Measurements from ENCODE around the gene ABHD17B. TPM values are rescaled to one million over a fixed set of nuclear protein-coding genes. Genes with fewer than 3 reads are reported as not detected.

Gene ABHD17B
- polyA plus RNA-seq, 1 donor from 2014 or later = 31.0 TPM

GRCh38 chr9:71925834-71926233, 14.8 kb upstream of the ABHD17B start:
- peaks cover 16% of the 10 kb centered on the region for H3K36me3 Mint-ChIP-seq
- H3K4me3 Mint-ChIP-seq = no peak overlapping the region
- H3K9me3 Mint-ChIP-seq = no peaks in the 10 kb centered on the region
- peaks cover under 1 to 11% (median 8%) of the 10 kb centered on the region in 3 donors for H3K4me1 Mint-ChIP-seq
- H3K27ac Mint-ChIP-seq = no peak overlapping the region
- H3K27me3 Mint-ChIP-seq = no peaks in the 10 kb centered on the region

- Mint-ChIP-seq H3K4me3 (no peak overlapping the region), H3K4me1 (peaks cover 3 to 11% (median 6%) of the 10 kb centered on the region in 3 donors), H3K36me3 (peaks cover 16% of the 10 kb centered on the region), H3K27ac (no peak overlapping the region), H3K27me3 (no peaks in the 10 kb centered on the region), H3K9me3 (no peaks in the 10 kb centered on the region)
These were observed 13.6 kb upstream of the ABHD17B start for GRCh38 chr9:71924576-71924975.

GRCh38 chr9:71921190-71921814, 10.3 kb upstream of the ABHD17B start:
- Mint-ChIP-seq H3K4me3 (no peak overlapping the region), H3K4me1 (peaks cover 10 to 16% (median 15%) of the 10 kb centered on the region in 3 donors), H3K27me3 (no peaks in the 10 kb centered on the region), H3K27ac (no peak overlapping the region), H3K36me3 (peaks cover 15% of the 10 kb centered on the region), H3K9me3 (no peaks in the 10 kb centered on the region)

- Mint-ChIP-seq H3K36me3 (peaks cover 15% of the 10 kb centered on the region), H3K27me3 (no peaks in the 10 kb centered on the region), H3K9me3 (no peaks in the 10 kb centered on the region), H3K4me1 (peaks cover 10 to 19% (median 16%) of the 10 kb centered on the region in 3 donors), H3K27ac (no peak overlapping the region), H3K4me3 (no peak overlapping the region)
These were observed 9.6 kb upstream of the ABHD17B start for GRCh38 chr9:71920456-71921189.

- H3K4me1 Mint-ChIP-seq = peaks cover 15 to 33% (median 26%) of the 10 kb centered on the region in 3 donors
- no peaks in the 10 kb centered on the region for H3K9me3 Mint-ChIP-seq
- no peaks in the 10 kb centered on the region for H3K27me3 Mint-ChIP-seq
- H3K4me3 Mint-ChIP-seq = no peak overlapping the region
- H3K27ac Mint-ChIP-seq = no peak overlapping the region
- peaks cover 11% of the 10 kb centered on the region for H3K36me3 Mint-ChIP-seq
These were observed 7.4 kb upstream of the ABHD17B start for GRCh38 chr9:71918419-71918818.

- H3K27me3 Mint-ChIP-seq = no peaks in the 10 kb centered on the region
- H3K9me3 Mint-ChIP-seq = no peaks in the 10 kb centered on the region
- H3K4me1 Mint-ChIP-seq = peaks cover 20 to 38% (median 30%) of the 10 kb centered on the region in 3 donors
- H3K36me3 Mint-ChIP-seq = peaks cover 6% of the 10 kb centered on the region
- H3K27ac Mint-ChIP-seq = no peak overlapping the region
- H3K4me3 Mint-ChIP-seq = no peak overlapping the region
These were observed 6.0 kb upstream of the ABHD17B start for GRCh38 chr9:71916834-71917534.

- H3K9me3 Mint-ChIP-seq = no peaks in the 10 kb centered on the region
- peaks cover 27 to 42% (median 37%) of the 10 kb centered on the region in 3 donors for H3K4me1 Mint-ChIP-seq
- H3K27ac Mint-ChIP-seq = no peak overlapping the region
- no peaks in the 10 kb centered on the region for H3K27me3 Mint-ChIP-seq
- peaks cover 6% of the 10 kb centered on the region for H3K36me3 Mint-ChIP-seq
- H3K4me3 Mint-ChIP-seq = no peak overlapping the region
These were observed 4.5 kb upstream of the ABHD17B start for GRCh38 chr9:71915495-71915894.

- peaks cover 41 to 51% (median 51%) of the 10 kb centered on the region in 3 donors for H3K4me1 Mint-ChIP-seq
- H3K9me3 Mint-ChIP-seq = no peaks in the 10 kb centered on the region
- H3K27me3 Mint-ChIP-seq = peaks cover 9% of the 10 kb centered on the region
- H3K36me3 Mint-ChIP-seq = peaks cover 3% of the 10 kb centered on the region
- peak overlapping the region; percentile 91 to 98 (median 95) for H3K27ac Mint-ChIP-seq
- peak overlapping the region; percentile 98 to 100 (median 100) for H3K4me3 Mint-ChIP-seq
These were observed 929 bp upstream of the ABHD17B start for GRCh38 chr9:71911908-71912335.

- Mint-ChIP-seq H3K27ac (peak overlapping the region; percentile 91 to 98 (median 95)), H3K9me3 (no peaks in the 10 kb centered on the region), H3K36me3 (peaks cover 3% of the 10 kb centered on the region), H3K4me1 (peaks cover 41 to 50% (median 47%) of the 10 kb centered on the region in 3 donors), H3K27me3 (peaks cover 9% of the 10 kb centered on the region), H3K4me3 (peak overlapping the region; percentile 98 to 100 (median 100))
These were observed 338 bp downstream of the ABHD17B start for GRCh38 chr9:71910650-71911060.

- H3K4me3 Mint-ChIP-seq = peak overlapping the region; percentile 94 to 100 (median 100)
- no peaks in the 10 kb centered on the region for H3K9me3 Mint-ChIP-seq
- H3K27me3 Mint-ChIP-seq = peaks cover 9% of the 10 kb centered on the region
- peaks cover 5% of the 10 kb centered on the region for H3K36me3 Mint-ChIP-seq
- peak overlapping the region; percentile 35 to 90 (median 66) for H3K27ac Mint-ChIP-seq
- peaks cover 40 to 50% (median 46%) of the 10 kb centered on the region in 3 donors for H3K4me1 Mint-ChIP-seq
These were observed 925 bp downstream of the ABHD17B start for GRCh38 chr9:71909887-71910649.

GRCh38 chr9:71908825-71909224, 2.2 kb downstream of the ABHD17B start:
- Mint-ChIP-seq H3K9me3 (no peaks in the 10 kb centered on the region), H3K4me1 (peaks cover 43 to 53% (median 43%) of the 10 kb centered on the region in 3 donors), H3K36me3 (peaks cover 5% of the 10 kb centered on the region), H3K27ac (peak overlapping the region; percentile 13 to 73 (median 22)), H3K27me3 (peaks cover 9% of the 10 kb centered on the region), H3K4me3 (peak overlapping the region in 3 of 4 donors; percentile 94 to 100 (median 100))

- H3K36me3 Mint-ChIP-seq = peaks cover 2% of the 10 kb centered on the region
- H3K9me3 Mint-ChIP-seq = no peaks in the 10 kb centered on the region
- H3K4me3 Mint-ChIP-seq = no peak overlapping the region
- no peak overlapping the region for H3K27ac Mint-ChIP-seq
- peaks cover 2% of the 10 kb centered on the region for H3K27me3 Mint-ChIP-seq
- peaks cover 41 to 60% (median 48%) of the 10 kb centered on the region in 3 donors for H3K4me1 Mint-ChIP-seq
These were observed 6.9 kb downstream of the ABHD17B start for GRCh38 chr9:71904076-71904475.

GRCh38 chr9:71901695-71902597, 9.0 kb downstream of the ABHD17B start:
- Mint-ChIP-seq H3K4me3 (peak overlapping the region in 3 of 4 donors; percentile 13 to 51 (median 47)), H3K36me3 (peaks cover 2% of the 10 kb centered on the region), H3K27ac (peak overlapping the region in 2 of 3 donors; percentile 39 to 61), H3K4me1 (peaks cover 42 to 66% (median 52%) of the 10 kb centered on the region in 3 donors), H3K9me3 (no peaks in the 10 kb centered on the region), H3K27me3 (no peaks in the 10 kb centered on the region)

All from IgD-negative memory B cell (primary cell).